Measurements from ENCODE around the gene ANXA1.
"Not testable (repeated sequence)": the region's sequence is repeated elsewhere in the genome, so short reads cannot be mapped to it uniquely, and the experiment has no call there.

The ANXA1 gene

DNA sequence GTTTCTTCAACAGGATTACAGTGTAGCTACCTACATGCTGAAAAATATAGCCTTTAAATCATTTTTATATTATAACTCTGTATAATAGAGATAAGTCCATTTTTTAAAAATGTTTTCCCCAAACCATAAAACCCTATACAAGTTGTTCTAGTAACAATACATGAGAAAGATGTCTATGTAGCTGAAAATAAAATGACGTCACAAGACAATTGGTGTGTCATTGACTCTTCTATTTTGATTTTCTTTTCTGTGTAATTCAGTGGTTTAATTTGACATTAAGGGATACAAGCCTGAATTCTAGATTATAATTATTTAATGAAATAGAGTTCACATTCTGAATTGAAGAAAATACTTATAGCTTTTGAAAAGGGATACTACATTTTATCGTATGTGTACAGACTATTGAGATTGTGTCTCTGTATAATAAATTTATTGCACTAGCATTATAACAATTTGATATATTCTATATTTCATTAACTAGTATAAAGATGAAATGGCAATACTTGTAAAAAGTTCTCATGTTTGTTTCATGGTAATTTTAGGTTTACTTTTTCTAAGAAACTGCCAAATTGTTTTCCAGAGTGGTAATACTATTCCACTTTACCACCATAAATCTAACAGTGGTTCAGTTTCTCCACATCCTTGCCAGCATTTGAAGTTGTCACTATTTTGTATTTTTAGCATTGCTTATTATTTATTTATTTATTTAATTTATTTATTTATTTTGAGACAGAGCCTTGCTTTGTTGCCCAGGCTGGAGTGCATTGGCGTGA is 18.7 kb downstream of the ANXA1 start:
- no peak for DNase-seq

DNA sequence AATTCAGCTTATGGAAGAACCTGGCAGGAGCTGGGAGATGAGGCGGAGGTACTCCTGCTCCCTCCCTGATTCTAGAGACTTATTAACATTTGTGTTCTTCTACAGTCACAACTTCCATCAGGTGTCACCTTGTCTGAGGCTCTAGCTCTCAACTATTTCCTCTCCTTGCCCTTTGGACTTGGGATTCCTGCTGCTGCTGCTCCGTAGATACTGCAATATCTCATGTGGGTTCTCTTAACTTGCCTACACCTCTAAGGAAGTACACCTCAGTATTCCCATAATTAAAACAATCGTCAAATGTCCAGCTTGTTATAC is 21.2 kb downstream of the ANXA1 start:
- DNase-seq, result no peak

DNA sequence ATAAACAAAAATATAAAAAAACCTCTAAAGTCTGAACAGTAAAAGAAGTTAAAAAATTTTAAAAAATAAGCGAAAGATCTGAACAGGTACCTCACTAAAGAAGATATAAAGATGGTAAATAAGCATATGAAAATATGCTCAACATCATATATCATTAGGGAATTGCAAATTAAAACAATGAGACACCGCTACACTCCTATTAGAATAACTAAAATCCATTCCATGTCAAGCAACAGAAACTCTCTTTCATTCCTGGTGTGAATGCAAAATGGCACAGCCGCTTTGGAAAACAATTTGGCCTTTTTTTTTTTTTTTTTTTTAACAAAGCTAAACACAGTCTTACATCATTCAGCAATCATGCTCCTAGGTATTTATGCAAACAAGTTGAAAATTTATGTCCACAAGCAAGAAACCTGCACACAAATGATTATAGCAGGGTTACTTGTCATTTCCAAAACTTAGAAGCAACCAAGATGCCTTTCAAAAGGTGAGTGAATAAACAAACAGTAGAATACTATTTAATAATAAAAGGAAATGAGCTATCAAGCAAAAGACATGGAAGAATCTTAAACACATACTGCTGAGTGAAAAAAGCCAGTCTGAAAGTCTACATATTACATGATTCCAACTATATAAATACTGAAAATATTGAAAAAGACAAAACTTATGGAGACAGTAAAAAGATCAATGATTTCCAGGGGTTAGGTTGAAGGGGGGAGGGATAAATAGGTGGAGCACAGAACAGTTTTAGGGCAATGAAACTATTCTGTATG is 22.1 kb downstream of the ANXA1 start:
- DNase-seq, result no peak

DNA sequence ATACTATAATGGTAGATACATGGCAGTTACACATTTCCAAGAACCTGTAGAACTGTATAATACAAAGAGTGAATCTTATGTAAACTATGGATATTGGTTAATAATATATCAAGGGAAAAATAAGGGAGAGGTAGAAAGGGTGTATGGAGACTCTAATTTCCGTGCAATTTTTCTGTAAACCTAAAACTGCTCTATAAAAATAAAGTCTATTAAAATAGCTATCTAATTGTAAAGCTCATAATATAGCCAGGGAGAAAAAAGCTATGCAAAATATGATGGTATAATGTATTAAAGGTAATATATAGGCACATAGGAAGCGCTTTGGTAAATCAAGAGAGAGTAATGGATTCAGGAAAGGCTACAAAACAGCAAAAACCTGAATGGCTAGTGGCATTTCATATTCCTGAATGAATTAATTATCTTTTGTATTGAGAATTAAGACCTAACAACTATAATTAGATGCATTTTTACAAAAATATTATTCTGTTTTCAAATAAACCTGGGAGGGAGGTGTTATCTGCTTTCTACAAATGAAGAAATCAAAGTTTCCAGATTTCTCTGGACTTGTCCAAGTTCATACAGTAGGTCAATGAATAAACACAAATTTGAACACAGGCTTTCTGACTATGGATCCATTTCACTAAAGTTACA is 22.8 kb downstream of the ANXA1 start:
- no peak for DNase-seq

DNA sequence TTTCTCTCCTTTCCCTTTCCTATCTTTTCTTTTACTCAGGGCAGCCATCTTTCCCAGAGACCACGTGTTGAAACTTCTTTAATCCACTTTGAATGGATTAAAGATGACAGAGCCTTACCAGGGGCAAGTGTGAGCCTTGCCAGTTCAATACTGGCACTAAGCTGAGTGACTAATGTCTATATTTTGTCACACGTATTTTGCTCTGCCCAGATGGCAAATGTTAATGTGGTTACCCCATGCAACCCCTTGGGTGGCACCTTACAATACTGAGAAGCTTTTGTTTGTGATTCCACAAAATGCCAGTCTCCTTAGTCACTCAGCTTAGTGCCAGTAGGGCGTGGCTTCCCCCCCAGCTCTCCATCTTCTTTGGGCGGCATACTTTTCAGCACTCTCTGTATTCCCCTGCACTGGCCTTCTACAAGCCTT is 24.8 kb downstream of the ANXA1 start:
- DNase-seq, result no peak

DNA sequence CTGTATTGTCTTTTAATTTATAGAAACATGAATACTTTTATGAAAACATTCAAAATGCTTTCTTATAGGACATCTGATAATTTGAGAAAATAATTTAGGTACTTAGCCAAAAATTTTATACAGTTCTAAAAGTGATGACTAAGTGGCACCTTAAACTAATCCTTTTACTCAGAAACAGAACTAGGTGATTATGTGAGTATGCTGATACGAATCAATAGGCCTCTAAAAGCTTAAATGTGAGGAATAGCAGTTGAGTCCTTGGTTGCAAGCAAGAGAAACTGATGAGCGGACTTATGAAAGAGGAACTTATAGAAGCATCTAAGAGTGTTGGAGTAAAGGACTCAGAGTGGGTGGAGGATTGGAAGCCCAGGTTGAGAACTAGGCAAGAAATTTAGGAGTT is 26.4 kb downstream of the ANXA1 start:
- DNase-seq, result no peak

DNA sequence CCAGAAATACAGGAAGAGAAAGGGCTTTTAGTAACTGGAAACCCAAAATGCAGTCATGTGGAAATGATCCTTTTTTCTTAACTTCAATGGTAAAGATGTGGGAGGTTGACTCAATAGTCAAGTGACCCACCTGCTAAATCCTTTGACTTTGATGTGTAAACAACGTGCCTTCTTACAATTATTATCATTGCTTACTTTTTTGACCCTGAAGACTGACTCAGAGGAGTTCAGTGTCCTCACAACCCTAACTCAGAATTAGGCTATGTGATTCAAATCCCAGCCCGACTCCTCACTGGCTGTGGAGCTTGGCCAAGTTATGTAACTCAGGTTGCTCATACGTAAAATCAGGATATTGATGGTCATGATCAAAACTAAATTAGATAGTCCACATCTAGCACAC is 27.9 kb downstream of the ANXA1 start:
- DNase-seq, result no peak

DNA sequence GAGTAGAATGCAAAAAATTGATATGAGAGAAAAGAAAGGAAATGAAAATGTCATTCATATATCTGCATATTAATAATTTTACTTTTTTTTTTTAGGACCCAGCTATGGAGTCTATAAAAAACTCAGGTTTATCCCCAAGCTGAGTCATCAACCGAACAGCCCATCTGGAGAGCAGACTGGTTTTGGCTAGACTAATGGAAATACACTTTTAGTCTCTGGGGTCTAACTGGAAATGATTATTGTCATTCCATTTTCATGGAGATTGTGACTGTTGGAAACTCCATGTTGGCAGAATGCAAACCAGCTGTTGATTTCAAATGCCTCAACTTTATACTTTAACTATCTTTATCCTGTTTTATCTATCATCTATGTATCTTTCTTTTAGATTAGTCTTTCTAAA is 28.7 kb downstream of the ANXA1 start:
- no peak for DNase-seq

DNA sequence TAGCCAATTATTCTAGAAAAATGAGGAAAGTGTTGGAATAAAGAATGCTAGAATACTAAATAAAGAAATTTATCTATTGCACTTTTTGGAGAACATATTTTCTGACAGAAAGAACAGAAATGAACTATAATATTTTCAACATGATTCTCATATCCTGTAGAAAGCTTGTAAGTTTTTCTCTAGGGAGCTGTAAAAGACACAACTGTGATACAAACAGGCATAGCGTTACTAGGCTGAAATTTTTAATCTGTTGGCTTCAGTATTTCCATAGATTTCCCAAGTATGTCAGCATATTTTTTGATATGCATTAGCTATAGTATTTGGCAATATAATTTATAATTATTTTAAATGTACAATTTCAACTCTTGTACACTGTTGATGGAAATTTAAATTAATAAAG is 31.3 kb downstream of the ANXA1 start:
- no peak for DNase-seq

DNA sequence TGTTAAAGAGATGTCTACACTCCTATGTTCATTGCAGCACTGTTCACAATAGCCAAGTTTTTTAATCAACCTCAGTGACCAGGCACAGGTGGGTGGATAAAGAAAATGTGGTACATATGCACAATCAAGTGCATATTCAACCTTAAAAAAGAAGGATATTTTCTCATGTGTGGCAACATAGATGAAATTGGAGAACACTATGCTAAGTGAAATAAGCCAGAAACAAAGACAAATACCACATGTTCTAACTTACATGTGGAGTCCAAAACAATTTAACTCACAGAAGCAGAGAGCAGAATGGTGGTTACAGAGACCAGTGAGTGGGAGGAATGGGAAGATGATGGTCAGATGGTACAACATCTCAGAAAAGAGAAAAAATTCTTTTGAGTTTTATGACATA is 31.8 kb downstream of the ANXA1 start:
- DNase-seq, result no peak

DNA sequence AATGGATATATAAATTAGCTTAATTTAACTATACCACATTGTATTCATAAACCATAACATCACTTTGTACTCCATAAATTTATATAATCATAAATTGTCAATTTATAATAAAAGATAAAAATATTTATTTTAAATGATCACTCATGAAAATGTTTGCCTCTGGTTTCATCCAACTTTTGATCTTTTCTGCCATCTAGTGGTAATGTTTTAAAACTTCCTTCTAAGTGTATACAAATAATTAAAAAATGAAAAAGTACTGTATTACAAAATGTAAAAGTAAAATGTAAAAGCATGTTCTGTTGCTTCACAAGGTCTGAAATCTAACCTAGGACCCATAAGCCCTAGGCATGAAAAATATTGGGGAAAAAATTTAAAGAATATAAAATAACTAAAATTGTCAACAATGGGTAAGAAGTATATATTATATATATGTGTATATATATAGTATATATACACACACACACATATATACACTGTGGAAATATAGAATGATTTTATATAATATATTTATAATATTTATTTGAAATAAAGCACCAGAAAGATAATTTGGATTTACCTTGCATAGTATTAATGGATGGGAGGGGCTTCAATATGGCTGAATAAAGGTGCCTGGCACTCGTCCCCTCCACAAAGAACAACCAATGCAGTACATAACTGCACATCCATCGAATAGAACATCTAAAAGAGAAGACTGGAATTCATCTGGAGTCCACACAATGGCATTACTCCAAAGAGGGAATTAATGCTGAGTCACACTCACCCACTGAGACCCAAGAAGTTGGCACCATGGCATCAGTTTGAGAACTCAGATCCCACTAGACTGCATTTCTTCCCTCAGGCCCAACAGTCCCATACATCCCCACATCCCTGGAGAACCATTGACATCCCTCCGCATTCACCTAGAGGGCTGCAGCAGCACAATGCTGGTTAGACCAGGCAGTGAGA is 32.5 kb downstream of the ANXA1 start:
- DNase-seq, result peak; percentile 56

DNA sequence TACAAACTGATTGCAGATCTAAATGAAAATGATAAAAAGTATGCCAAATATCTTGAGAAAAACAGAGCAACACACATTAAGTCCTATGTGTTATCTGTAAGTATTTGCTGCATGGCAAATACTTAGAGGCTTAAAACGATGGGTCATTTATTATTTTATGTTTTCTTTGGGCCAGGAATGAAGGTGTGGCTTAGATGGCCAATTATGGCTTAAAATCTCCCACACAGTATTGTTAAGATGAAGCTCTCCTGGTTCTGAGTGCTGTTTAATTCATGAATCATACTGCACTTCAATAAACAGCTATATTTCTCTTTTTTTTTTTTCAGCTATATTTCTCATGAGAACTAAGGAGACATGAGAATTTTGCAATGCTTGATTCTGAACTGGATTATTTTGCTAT is 39.4 kb downstream of the ANXA1 start:
- not testable (repeated sequence) for DNase-seq

DNA sequence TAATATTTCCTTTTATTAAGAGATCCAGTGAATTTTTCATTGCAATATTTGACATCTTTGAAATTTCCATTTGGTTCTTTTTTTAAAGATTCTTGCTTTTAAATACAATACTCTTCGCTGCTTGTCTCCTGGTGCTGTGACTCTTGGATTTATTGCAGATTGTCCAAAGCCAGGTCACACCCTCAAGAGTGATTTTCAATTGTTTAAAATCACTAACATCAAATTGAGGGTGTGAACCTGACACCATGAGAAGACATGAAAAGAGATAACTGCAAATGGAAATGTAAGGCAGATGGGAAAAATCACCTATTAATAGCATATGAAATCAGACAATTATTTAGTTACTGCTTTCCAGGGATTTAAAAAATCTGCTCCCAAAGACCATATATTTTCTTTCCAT is 42.6 kb downstream of the ANXA1 start:
- no peak for DNase-seq

DNA sequence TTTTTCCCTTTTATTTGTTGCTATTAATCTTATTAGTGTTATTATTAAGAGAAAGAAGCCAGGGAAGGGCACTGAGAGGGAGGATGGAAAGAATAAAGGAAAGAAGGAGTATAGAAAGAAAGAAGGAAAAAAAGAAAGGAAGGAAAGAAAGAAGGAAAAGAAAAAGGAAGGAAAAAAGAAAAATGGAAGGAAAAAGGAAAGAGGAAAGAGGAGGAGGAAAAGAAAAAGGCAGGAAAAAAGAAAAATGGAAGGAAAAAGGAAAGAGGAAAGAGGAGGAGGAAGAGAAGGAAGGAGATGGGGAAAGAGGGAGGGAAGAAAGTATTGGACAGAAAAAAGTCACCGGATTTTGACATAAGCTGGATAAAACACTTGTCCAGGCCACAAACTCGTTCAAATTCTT is 47.8 kb downstream of the ANXA1 start:
- DNase-seq, result no peak

DNA sequence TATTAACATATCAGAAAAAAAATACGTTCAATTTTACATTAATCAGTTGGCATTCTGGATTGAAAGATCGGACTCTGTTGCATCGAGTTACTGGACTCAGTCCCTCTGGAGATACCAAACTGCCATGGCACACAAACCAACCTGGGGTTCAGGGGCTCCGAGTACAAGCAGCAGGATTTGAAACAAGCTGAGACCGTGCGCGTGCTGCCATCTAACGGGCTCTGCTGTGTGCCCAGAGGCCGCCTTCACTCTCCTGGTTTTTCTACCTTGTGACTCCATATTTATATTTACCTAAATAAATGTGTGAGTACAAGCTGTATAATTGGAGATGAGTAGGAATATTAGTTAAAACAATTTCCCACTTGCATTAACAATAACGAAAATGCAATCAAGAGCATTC is 48.2 kb downstream of the ANXA1 start:
- peak; percentile 18 for DNase-seq

DNA sequence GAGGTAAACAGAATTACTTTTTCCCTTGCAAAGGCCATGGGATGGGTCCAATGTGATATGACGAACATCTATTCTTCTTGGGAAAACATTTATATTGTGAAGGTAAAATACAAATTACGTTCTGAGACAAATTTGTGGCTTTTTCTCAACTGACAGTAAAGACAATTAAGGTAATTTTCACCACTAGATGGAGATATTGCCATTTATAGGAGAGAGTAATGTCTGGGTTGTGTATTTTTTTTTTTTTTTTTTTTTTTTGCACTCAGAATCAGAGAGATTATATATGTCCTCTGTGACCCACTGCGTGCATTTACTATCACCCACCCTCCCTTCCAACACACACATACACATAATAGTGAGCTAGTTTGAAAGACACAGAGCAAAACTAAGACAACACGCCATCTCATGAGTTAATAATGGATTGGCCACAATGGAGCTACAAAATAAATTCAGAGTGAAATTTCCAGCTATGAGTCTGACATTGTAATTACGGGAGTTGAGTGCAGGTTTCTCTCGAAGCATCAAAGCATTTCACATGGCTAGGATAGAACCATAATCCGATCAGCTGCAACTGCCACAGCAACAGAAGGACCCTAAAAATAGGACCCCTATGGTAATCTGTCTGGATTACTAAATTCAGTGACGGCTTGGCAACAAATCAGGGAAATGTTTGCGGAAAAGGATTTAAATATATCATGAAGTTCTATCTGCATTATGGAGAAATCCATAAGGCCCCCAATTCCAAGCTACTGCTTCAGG is 49.2 kb downstream of the ANXA1 start:
- peak; percentile 49 for DNase-seq

DNA sequence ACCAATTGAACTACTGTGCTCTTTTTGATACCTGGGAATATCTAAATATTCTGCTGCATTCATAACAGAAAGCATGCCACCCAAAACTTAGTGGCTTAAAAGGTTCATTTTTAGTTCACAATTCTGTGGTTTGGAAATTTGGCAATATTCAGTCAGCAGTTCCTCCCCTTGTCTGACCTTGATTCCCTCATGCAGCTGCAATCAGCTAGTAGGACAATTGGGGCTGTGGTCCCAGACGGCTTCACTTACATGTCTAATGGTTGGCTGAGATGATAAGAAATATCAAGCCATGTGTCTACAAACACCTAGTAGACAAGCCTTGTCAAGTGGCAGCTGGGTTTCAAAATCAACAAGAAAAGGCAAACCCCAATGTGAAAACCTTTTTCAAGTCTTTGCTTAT is 51.3 kb downstream of the ANXA1 start:
- no peak for DNase-seq

DNA sequence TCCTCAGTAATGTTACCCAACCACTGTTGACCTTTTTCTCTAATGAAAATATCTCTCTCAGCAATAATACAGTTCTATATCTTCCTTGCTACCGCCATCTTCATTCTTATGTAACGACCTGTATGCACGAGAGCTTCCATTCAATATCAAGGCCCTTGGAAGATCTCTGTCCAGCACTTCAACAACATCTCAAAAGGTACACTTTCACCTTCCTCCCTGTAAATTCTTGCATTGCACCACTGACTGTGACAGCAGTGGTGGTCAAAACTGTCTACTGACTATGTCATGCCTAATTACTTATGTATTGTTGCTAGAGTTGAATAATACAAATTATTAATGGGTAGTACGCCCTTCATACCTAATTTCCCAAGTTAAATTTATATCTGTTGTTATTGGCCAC is 53.3 kb downstream of the ANXA1 start:
- DNase-seq, result no peak

DNA sequence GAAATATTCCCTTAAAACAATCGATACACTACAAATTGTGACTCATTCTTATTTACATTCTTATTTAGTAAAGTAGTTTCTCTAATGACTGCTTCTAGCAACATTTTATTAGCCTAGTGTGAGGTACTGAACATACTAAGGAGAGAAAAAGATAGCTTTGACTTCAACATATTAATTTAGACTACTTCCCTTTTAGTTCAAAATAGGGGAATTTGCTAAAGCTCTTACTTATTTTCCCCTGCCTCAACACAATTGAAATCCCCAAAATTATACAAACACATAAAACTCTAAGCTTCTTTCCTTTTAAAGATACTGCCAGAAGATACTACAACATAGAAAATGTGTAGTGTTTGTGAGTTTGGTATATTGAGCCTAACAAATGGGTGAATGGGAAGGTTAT is 55.2 kb downstream of the ANXA1 start:
- DNase-seq, result no peak

DNA sequence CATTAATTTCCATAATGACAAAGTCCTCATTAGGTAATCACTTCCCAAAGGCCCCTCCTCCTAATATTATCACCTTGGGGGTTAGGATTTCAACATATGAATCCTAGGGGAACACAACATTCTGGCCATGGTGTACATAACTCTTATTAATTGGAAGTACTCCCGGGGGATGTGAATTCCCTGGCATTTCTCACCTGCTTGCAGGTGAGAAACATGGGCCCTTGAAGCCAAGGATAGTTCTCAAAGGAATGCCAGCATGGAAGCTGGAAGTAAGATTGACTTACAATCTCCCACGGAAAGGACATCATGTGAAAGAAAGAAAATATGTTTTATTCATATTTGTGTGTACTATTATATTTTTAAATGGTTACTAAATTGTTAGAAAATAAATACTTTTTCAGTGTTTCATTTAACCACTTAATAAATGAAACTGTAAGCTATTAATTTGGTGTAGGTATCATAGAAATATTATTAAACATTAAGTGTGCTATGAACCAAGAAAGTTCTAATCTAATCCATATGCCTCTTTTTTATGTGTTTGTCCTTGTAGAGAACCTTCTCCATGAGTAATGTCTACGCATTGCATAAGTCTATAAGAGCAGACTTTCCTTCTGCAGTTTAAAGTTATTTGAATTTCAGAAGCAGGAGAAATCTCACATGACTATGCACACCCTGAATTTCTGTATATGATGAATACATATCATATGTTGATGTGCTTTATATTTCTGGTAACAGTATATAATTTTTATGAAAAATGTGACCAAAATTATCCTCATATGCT is 59.4 kb downstream of the ANXA1 start:
- DNase-seq, result no peak

DNA sequence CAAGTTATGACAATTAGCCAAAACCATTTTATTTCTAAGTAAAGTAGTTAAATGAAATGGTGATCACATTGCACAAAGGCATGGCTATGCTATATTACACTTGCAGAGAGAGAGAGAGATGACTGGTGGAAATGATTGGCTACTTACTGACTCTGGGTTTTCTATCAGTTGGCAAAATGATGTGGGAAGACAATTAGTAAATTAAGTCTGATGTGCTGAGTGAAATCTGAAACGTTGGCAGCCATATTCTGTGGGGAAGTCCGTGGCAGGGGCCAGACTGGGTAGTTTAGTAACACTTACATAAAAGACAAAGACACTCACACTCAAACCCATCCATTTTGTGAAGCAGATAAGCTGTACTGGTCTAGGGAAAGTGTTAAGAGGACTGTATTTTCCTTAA is 61.6 kb downstream of the ANXA1 start:
- DNase-seq, result peak; percentile 21

Data from activated CD4-positive, alpha-beta T cell treated with anti-CD3 and anti-CD28 coated beads, Interleukin-2, Interleukin-6, amounts not matched to agents 100 ng/mL and 50 ng/mL, durations not matched to agents 16 hours and 8 hours (primary cell).